Natural killer cell (primary cell): ENCODE measurements around the gene DNAH3. TPM values are rescaled to one million over a fixed set of nuclear protein-coding genes. Genes with fewer than 3 reads are reported as not detected.

Source experiments
- ATAC-seq, 3 donors: fragments of 150-1000 bp in 2 of 3; fragments of 200-7000 bp in 1 of 3; cut with Tn5 transposase; 1 replicate in 1 of 3; 2 replicates in 2 of 3; pipeline ENCODE4 v1.10.0; 2021; ENCODE audit warnings: mild to moderate bottlenecking in 2 of 3, moderate library complexity in 2 of 3
- DNase-seq, 2 donors: peaks; one replicate each; pipeline versions ENCODE4 v3.0.0 to v3.0.0-alpha.2; 2013 to 2021; ENCODE audit warnings: mixed read lengths in 1 of 2
- H3K27ac ChIP-seq: one replicate; pipeline ENCODE4 v1.5.1; 2013; ENCODE audit warnings: mild to moderate bottlenecking, low read length
- H3K27me3 ChIP-seq: one replicate; pipeline ENCODE4 v1.6.1; 2013; ENCODE audit warnings: low read length; ENCODE audit not compliant: control insufficient read depth, insufficient read depth
- H3K36me3 ChIP-seq: one replicate; pipeline ENCODE4 v1.6.1; 2013; ENCODE audit warnings: low read length; ENCODE audit not compliant: control insufficient read depth, insufficient read depth
- H3K4me1 ChIP-seq: one replicate; pipeline ENCODE4 v1.6.1; 2013; ENCODE audit warnings: low read length; ENCODE audit not compliant: control insufficient read depth, insufficient read depth
- H3K4me3 ChIP-seq: one replicate; pipeline ENCODE4 v1.5.1; 2013; ENCODE audit warnings: low read length
- H3K9me3 ChIP-seq: one replicate; pipeline ENCODE4 v1.6.1; 2013; ENCODE audit warnings: low read length; ENCODE audit not compliant: control insufficient read depth, insufficient read depth
- H3K27ac Mint-ChIP-seq, 2 donors: one replicate each; pipeline ENCODE4 v1.8.0; 2022; ENCODE audit warnings: mild to moderate bottlenecking in 2 of 2, mixed read lengths in 2 of 2, moderate library complexity in 1 of 2
- H3K27me3 Mint-ChIP-seq, 2 donors: one replicate each; pipeline ENCODE4 v1.8.0; 2022; ENCODE audit warnings: low read depth in 2 of 2, mixed read lengths in 2 of 2
- H3K36me3 Mint-ChIP-seq: one replicate; pipeline ENCODE4 v1.8.0; 2022; ENCODE audit warnings: mixed read lengths
- H3K4me1 Mint-ChIP-seq, 2 donors: one replicate each; pipeline ENCODE4 v1.8.0; 2022; ENCODE audit warnings: mixed read lengths in 2 of 2
- H3K4me3 Mint-ChIP-seq: one replicate; pipeline ENCODE4 v1.8.0; 2022; ENCODE audit warnings: mild to moderate bottlenecking, moderate library complexity, mixed read lengths
- H3K9me3 Mint-ChIP-seq, 2 donors: one replicate each; pipeline ENCODE4 v1.8.0; 2022; ENCODE audit warnings: mixed read lengths in 2 of 2
- WGBS: methylation state at CpG from one replicate; pipeline ENCODE4 v1.1.7; 2013; ENCODE audit warnings: missing lambda C conversion rate; ENCODE audit not compliant: insufficient coverage; 5-methylcytosine and 5-hydroxymethylcytosine counted together
- intact Hi-C: fragments of 100-400 bp; cut with micrococcal nuclease; formaldehyde crosslinking; loops from one replicate; pipeline ENCODE4 v1.14.2; 2022
- total RNA-seq, 4 donors: library from RNA; stranded (reverse); fragments of 120-200 nt in 1 of 4; gene quantifications; one replicate each; pipeline versions ENCODE4 v1.2.3 to v1.2.4, GENCODE V29; 2013 to 2022
- TF ChIP-seq, protein P1 (sequence below): fragments of 200-600 bp; IDR thresholded peaks from one replicate; pipeline ENCODE4 v1.8.0; 2022; ENCODE audit warnings: antibody characterized with exemption

Gene DNAH3
- total RNA-seq, 3 donors from 2014 or later (not counting 1 experiment from before 2014, with no cell fraction given), result not detected

DNA sequence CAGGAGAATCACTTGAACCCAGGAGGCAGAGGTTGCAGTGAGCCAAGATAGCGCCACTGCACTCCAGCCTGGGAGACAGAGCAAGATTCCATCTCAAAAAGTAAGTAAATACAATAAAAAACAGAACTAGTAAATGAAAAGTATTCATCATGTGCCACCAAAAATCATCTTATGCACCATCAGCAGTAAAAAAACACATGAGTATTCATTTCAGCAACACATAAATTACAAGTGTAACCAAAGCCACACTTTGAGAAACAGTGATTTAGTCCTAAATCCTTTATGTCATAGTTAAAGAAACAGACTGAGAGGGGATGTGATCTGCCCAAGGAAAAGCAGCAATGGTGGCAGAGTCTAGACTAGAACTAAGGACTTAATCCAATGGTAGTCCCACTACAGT lies 263.4 kb downstream of the DNAH3 start:
- Mint-ChIP-seq H3K27me3 (no peaks in the 10 kb centered on the region), H3K36me3 (no peaks in the 10 kb centered on the region), H3K4me3 (no peak overlapping the region), H3K4me1 (peaks cover 18 to 19% of the 10 kb centered on the region in 2 donors), H3K27ac (no peak overlapping the region), H3K9me3 (no peaks in the 10 kb centered on the region)
- H3K36me3 ChIP-seq, result no peaks in the 10 kb centered on the region
- TF ChIP-seq, protein P1, sequence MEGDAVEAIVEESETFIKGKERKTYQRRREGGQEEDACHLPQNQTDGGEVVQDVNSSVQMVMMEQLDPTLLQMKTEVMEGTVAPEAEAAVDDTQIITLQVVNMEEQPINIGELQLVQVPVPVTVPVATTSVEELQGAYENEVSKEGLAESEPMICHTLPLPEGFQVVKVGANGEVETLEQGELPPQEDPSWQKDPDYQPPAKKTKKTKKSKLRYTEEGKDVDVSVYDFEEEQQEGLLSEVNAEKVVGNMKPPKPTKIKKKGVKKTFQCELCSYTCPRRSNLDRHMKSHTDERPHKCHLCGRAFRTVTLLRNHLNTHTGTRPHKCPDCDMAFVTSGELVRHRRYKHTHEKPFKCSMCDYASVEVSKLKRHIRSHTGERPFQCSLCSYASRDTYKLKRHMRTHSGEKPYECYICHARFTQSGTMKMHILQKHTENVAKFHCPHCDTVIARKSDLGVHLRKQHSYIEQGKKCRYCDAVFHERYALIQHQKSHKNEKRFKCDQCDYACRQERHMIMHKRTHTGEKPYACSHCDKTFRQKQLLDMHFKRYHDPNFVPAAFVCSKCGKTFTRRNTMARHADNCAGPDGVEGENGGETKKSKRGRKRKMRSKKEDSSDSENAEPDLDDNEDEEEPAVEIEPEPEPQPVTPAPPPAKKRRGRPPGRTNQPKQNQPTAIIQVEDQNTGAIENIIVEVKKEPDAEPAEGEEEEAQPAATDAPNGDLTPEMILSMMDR, result no peak
- ATAC-seq (no peak), DNase-seq (no peak)
- 100% methylated on average over 1 of the region's 1 CpG for WGBS
- no peak overlapping the region for H3K27ac ChIP-seq
- no peaks in the 10 kb centered on the region for H3K4me1 ChIP-seq
- intact Hi-C loops, result no loop called here
- H3K4me3 ChIP-seq, result no peak overlapping the region
- H3K27me3 ChIP-seq, result no peaks in the 10 kb centered on the region
- no peaks in the 10 kb centered on the region for H3K9me3 ChIP-seq

DNA sequence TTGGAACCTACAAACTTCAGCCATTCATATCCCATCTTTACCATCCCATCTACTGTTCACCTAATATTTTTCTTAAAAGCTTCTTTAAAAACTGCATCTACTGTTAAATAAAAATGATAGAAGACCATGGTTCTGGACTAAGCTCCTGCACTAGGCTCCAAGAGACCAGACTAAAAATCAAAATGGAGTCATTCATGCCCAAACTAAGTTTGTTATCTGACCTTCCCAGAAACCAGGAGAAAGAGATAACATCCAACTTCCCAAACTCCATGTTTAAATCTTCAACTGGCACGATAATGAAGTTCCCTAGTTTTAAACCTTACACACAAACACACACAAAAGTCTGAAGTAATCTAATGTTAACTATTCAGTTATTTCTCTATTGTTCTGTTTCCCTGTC lies 264.3 kb downstream of the DNAH3 start:
- Mint-ChIP-seq H3K4me1 (peaks cover 14% of the 10 kb centered on the region in 2 donors), H3K36me3 (no peaks in the 10 kb centered on the region), H3K27me3 (no peaks in the 10 kb centered on the region), H3K4me3 (no peak overlapping the region), H3K9me3 (no peaks in the 10 kb centered on the region), H3K27ac (no peak overlapping the region)
- TF ChIP-seq, protein P1, result no peak
- DNase-seq (no peak), ATAC-seq (no peak)
- no peaks in the 10 kb centered on the region for H3K36me3 ChIP-seq
- intact Hi-C loops, result no loop called here
- no peaks in the 10 kb centered on the region for H3K9me3 ChIP-seq
- no peak overlapping the region for H3K4me3 ChIP-seq
- no peak overlapping the region for H3K27ac ChIP-seq
- H3K4me1 ChIP-seq, result no peaks in the 10 kb centered on the region
- 0% methylated on average over 1 of the region's 1 CpG for WGBS
- H3K27me3 ChIP-seq, result no peaks in the 10 kb centered on the region

DNA sequence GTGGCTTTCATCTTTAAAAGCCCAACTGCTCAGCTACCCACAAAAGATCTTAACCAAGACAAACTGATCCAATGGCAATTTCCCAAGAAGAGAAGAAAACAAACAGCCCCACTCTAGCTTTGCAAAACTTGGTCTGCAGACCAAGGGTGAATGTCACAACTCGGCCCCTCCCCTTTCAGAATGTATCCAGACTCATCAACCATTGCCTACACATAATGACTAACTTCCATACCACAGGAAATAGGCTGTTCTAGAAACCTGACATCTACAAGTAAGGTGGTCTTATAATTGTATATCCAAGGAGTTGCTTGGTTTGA lies 266.4 kb downstream of the DNAH3 start:
- no peak overlapping the region for H3K4me3 Mint-ChIP-seq
- no peak overlapping the region for H3K27ac ChIP-seq
- intact Hi-C loops, result no loop called here
- ATAC-seq, result no peak
- H3K27me3 ChIP-seq, result no peaks in the 10 kb centered on the region
- H3K4me1 Mint-ChIP-seq, result peaks cover 14 to 20% of the 10 kb centered on the region in 2 donors
- H3K36me3 ChIP-seq, result no peaks in the 10 kb centered on the region
- H3K27me3 Mint-ChIP-seq, result no peaks in the 10 kb centered on the region
- no peak overlapping the region for H3K27ac Mint-ChIP-seq
- TF ChIP-seq, protein P1, result no peak
- WGBS, result no CpG with 5 or more reads among the region's 1 CpG
- H3K4me1 ChIP-seq, result no peaks in the 10 kb centered on the region
- H3K36me3 Mint-ChIP-seq, result no peaks in the 10 kb centered on the region
- no peak for DNase-seq
- no peaks in the 10 kb centered on the region for H3K9me3 Mint-ChIP-seq
- H3K4me3 ChIP-seq, result no peak overlapping the region
- H3K9me3 ChIP-seq, result no peaks in the 10 kb centered on the region

DNA sequence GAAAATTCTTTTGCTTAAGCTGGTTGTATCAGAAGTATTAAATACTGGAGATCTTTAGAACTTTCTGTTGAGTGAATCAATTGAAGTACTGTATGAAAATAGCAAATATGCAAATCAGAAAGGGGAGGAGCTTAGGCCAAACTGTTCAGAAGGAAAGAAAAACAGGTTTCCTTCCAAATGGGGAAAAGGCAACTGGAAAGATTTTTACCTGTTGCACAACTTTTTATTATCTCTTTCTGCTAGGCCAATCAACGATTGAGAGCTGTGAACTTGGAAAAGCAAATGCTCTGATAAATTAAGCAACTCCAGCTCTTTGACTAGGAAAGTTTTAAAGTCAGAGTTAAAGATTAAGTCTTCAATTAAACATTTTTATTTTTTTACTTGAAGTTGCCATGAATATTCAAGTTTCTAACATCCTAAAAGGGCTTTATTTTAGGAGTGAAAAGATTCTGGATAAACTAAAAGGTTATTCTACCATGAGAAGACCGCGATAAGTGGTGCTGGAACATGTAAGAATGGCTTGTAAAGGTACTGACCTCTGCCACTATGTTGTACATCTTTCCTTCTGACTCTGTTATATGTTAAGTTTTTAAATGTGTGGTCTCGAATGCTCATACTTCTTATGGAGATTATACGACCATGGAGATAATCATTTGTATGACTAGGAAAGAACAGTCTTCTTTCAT lies 266.9 kb downstream of the DNAH3 start:
- ATAC-seq, result no peak
- TF ChIP-seq, protein P1, result no peak
- no peaks in the 10 kb centered on the region for H3K9me3 ChIP-seq
- no peak overlapping the region for H3K4me3 ChIP-seq
- Mint-ChIP-seq H3K27ac (no peak overlapping the region), H3K4me3 (no peak overlapping the region), H3K4me1 (peaks cover 14 to 22% of the 10 kb centered on the region in 2 donors), H3K36me3 (no peaks in the 10 kb centered on the region), H3K9me3 (no peaks in the 10 kb centered on the region), H3K27me3 (no peaks in the 10 kb centered on the region)
- no peak for DNase-seq
- no peaks in the 10 kb centered on the region for H3K27me3 ChIP-seq
- intact Hi-C loops, result no loop called here
- no peaks in the 10 kb centered on the region for H3K36me3 ChIP-seq
- 95% methylated on average over 3 of the region's 5 CpGs for WGBS
- H3K27ac ChIP-seq, result no peak overlapping the region
- no peaks in the 10 kb centered on the region for H3K4me1 ChIP-seq
